GM12878 (cell line): ENCODE results near the gene TMEM259. TPM values are rescaled to one million over a fixed set of nuclear protein-coding genes. Genes with fewer than 3 reads are reported as not detected.

Experiments
- E2F4 ChIP-seq: IDR thresholded peaks from 2 replicates; pipeline ENCODE4 v1.6.1; 2012; ENCODE audit warnings: low read depth, low read length, improper control_type of control experiment
- FOS ChIP-seq: IDR thresholded peaks from 3 replicates; pipeline ENCODE4 v1.6.1; 2011; ENCODE audit warnings: borderline replicate concordance; ENCODE audit not compliant: insufficient read length; ENCODE audit errors: extremely low read depth
- RAD21 ChIP-seq: IDR thresholded peaks from 2 replicates; pipeline ENCODE4 v1.6.1; 2011; ENCODE audit warnings: mild to moderate bottlenecking, low read depth, low read length, moderate library complexity; ENCODE audit not compliant: insufficient read depth
- SREBF2 ChIP-seq: IDR thresholded peaks from 2 replicates; pipeline ENCODE4 v1.6.1; 2012; ENCODE audit warnings: mild to moderate bottlenecking, low read length
- USF1 ChIP-seq: IDR thresholded peaks from 2 replicates; pipeline ENCODE4 v1.6.1; 2011; ENCODE audit warnings: borderline replicate concordance, low read depth, mild to moderate bottlenecking, moderate library complexity, mixed read lengths, low read length; ENCODE audit not compliant: insufficient read depth; ENCODE audit errors: extremely low read length
- polyA plus RNA-seq, 11 experiments: library from polyadenylated mRNA; depleted of rRNA in 4 of 11; unstranded in 6 of 11; stranded (reverse) in 5 of 11; fragments of >200 nt; fragmentation: Nextera tagmentation in 4 of 11; fragmentation: Illumina TruSeq in 1 of 11; extraction: Ambion mirVana in 4 of 11; extraction: Trizol in 1 of 11; gene quantifications; 1 replicate in 1 of 11; 2 replicates in 10 of 11; pipeline versions ENCODE4 v1.2.1 to v1.2.3, GENCODE V29; 2011 to 2016; ENCODE audit warnings: inconsistent platforms in 2 of 11, missing spikeins in 2 of 11, low read depth in 1 of 11
- total RNA-seq, 4 experiments: library from RNA; depleted of rRNA in 3 of 4; stranded (reverse); fragments of >200 nt in 3 of 4; fragmentation: Illumina TruSeq in 1 of 4; extraction: Trizol in 1 of 4; gene quantifications; 2 replicates each; pipeline versions ENCODE4 v1.2.1 to v1.2.3, GENCODE V29; 2013 to 2021
- TF ChIP-seq, protein P1 (sequence below): IDR thresholded peaks from 2 replicates; pipeline ENCODE4 v1.6.1; 2012; ENCODE audit warnings: low read depth, low read length, improper control_type of control experiment
- TF ChIP-seq, protein P2 (sequence below): fragments of 450-650 bp; IDR thresholded peaks from 2 replicates; pipeline ENCODE4 v1.6.1; 2017; ENCODE audit warnings: mild to moderate bottlenecking, low read depth, inconsistent platforms; ENCODE audit not compliant: poor library complexity, severe bottlenecking
- TF ChIP-seq, protein P3 (sequence below): fragments of 150-350 bp; IDR thresholded peaks from 2 replicates; pipeline ENCODE4 v1.6.1; 2016; ENCODE audit warnings: low read depth, low read length

The TMEM259 gene
- total and polyA plus RNA-seq, 10 of the 15 experiments (the other 5 are each of a cell fraction or from before 2014, with no cell fraction given), result 0.43 to 184 (median 62.0) TPM

DNA sequence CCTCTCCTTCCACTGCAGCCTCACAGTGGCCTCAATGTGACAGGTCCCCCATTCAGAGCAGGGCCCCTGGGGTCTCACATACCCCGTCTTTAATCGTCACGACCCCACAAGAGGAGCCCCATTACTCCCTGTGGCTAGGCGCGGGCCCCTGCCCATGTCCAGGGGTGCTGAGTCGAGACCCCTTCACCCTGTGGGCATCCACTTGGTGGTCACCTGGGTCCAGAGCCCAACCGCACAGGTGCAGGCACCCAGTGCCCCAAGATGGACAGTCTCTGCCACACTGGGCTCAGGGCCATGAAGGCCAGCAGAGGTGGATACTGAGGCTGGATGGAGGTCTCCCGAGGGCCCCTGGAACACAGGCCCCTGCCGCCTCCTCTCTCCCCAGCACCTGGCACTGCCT lies 3.0 kb downstream of the TMEM259 start (continued):
- TF ChIP-seq USF1 (no peak), E2F4 (no peak), SREBF2 (no peak), RAD21 (no peak), FOS (no peak)
- TF ChIP-seq, protein P1, sequence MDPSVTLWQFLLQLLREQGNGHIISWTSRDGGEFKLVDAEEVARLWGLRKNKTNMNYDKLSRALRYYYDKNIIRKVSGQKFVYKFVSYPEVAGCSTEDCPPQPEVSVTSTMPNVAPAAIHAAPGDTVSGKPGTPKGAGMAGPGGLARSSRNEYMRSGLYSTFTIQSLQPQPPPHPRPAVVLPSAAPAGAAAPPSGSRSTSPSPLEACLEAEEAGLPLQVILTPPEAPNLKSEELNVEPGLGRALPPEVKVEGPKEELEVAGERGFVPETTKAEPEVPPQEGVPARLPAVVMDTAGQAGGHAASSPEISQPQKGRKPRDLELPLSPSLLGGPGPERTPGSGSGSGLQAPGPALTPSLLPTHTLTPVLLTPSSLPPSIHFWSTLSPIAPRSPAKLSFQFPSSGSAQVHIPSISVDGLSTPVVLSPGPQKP, result no peak
- TF ChIP-seq, protein P2, sequence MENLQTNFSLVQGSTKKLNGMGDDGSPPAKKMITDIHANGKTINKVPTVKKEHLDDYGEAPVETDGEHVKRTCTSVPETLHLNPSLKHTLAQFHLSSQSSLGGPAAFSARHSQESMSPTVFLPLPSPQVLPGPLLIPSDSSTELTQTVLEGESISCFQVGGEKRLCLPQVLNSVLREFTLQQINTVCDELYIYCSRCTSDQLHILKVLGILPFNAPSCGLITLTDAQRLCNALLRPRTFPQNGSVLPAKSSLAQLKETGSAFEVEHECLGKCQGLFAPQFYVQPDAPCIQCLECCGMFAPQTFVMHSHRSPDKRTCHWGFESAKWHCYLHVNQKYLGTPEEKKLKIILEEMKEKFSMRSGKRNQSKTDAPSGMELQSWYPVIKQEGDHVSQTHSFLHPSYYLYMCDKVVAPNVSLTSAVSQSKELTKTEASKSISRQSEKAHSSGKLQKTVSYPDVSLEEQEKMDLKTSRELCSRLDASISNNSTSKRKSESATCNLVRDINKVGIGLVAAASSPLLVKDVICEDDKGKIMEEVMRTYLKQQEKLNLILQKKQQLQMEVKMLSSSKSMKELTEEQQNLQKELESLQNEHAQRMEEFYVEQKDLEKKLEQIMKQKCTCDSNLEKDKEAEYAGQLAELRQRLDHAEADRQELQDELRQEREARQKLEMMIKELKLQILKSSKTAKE, result no peak
- TF ChIP-seq, protein P3, sequence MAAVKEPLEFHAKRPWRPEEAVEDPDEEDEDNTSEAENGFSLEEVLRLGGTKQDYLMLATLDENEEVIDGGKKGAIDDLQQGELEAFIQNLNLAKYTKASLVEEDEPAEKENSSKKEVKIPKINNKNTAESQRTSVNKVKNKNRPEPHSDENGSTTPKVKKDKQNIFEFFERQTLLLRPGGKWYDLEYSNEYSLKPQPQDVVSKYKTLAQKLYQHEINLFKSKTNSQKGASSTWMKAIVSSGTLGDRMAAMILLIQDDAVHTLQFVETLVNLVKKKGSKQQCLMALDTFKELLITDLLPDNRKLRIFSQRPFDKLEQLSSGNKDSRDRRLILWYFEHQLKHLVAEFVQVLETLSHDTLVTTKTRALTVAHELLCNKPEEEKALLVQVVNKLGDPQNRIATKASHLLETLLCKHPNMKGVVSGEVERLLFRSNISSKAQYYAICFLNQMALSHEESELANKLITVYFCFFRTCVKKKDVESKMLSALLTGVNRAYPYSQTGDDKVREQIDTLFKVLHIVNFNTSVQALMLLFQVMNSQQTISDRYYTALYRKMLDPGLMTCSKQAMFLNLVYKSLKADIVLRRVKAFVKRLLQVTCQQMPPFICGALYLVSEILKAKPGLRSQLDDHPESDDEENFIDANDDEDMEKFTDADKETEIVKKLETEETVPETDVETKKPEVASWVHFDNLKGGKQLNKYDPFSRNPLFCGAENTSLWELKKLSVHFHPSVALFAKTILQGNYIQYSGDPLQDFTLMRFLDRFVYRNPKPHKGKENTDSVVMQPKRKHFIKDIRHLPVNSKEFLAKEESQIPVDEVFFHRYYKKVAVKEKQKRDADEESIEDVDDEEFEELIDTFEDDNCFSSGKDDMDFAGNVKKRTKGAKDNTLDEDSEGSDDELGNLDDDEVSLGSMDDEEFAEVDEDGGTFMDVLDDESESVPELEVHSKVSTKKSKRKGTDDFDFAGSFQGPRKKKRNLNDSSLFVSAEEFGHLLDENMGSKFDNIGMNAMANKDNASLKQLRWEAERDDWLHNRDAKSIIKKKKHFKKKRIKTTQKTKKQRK, result no peak
